Adipocyte (in vitro differentiated cells): ENCODE data around the gene CD180.

Experiments used
- DNase-seq: peaks from one replicate; pipeline ENCODE4 v3.0.0-alpha.2; 2015; ENCODE audit warnings: low read depth
- H3K27me3 ChIP-seq: replicated peaks from 2 replicates; pipeline ENCODE4 v1.7.0; 2013; ENCODE audit warnings: mild to moderate bottlenecking, low read length, moderate library complexity; ENCODE audit not compliant: control insufficient read depth, insufficient read depth
- H3K36me3 ChIP-seq: 2 replicates; pipeline ENCODE4 v1.7.0; 2013; ENCODE audit warnings: low read length, mild to moderate bottlenecking, moderate library complexity; ENCODE audit not compliant: control insufficient read depth, insufficient read depth, severe bottlenecking
- H3K4me1 ChIP-seq: 2 replicates; pipeline ENCODE4 v1.7.0; 2013; ENCODE audit warnings: mild to moderate bottlenecking, low read length, moderate library complexity; ENCODE audit not compliant: control insufficient read depth, insufficient read depth
- H3K4me3 ChIP-seq: 2 replicates; pipeline ENCODE4 v1.7.0; 2013; ENCODE audit warnings: mild to moderate bottlenecking, low read length, moderate library complexity
- H3K9ac ChIP-seq: 2 replicates; pipeline ENCODE4 v1.7.0; 2013; ENCODE audit warnings: mild to moderate bottlenecking, low read length, moderate library complexity
- H3K9me3 ChIP-seq: 2 replicates; pipeline ENCODE4 v1.7.0; 2013; ENCODE audit warnings: mild to moderate bottlenecking, low read length, moderate library complexity; ENCODE audit not compliant: control insufficient read depth

CD180 gene

DNA sequence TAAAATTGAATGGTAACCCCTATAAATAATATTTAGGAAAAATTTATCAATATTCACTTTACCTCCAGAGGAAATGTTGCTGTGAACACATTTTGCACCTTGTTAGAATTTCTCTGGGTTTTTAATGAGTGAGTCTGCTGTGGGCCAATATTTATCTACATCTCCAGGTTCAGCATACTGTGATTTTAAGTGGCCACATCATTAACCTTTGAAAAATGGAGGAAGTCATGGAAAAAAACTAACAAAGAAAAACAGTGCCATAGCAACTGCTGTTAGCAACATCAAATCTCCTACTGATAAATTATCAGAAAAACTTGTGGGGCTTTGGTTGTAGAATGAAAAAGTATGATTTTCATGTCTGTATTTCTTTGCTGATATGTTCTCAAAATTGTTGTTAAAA, 55.0 kb downstream of the CD180 start:
- Histone ChIP-seq H3K9ac (no peak overlapping the region), H3K36me3 (peaks cover 80% of the 10 kb centered on the region), H3K4me3 (no peak overlapping the region), H3K4me1 (no peaks in the 10 kb centered on the region), H3K27me3 (no peaks in the 10 kb centered on the region), H3K9me3 (no peaks in the 10 kb centered on the region)
- no peak for DNase-seq

- peaks cover 85% of the 10 kb centered on the region for H3K36me3 ChIP-seq
Measured at GRCh38 chr5:67140413-67140812, 56.2 kb downstream of the CD180 start.

GRCh38 chr5:67139030-67139429, 57.6 kb downstream of the CD180 start:
- no peaks in the 10 kb centered on the region for H3K9me3 ChIP-seq
- no peak for DNase-seq
- no peaks in the 10 kb centered on the region for H3K4me1 ChIP-seq
- H3K9ac ChIP-seq = no peak overlapping the region
- H3K27me3 ChIP-seq = no peaks in the 10 kb centered on the region
- peaks cover 81% of the 10 kb centered on the region for H3K36me3 ChIP-seq
- no peak overlapping the region for H3K4me3 ChIP-seq

More at GRCh38 chr5:67140413-67140812, 56.2 kb downstream of the CD180 start:
- Histone ChIP-seq H3K27me3 (no peaks in the 10 kb centered on the region), H3K9ac (no peak overlapping the region), H3K9me3 (no peaks in the 10 kb centered on the region), H3K4me3 (no peak overlapping the region), H3K4me1 (no peaks in the 10 kb centered on the region)
- no peak for DNase-seq

DNA sequence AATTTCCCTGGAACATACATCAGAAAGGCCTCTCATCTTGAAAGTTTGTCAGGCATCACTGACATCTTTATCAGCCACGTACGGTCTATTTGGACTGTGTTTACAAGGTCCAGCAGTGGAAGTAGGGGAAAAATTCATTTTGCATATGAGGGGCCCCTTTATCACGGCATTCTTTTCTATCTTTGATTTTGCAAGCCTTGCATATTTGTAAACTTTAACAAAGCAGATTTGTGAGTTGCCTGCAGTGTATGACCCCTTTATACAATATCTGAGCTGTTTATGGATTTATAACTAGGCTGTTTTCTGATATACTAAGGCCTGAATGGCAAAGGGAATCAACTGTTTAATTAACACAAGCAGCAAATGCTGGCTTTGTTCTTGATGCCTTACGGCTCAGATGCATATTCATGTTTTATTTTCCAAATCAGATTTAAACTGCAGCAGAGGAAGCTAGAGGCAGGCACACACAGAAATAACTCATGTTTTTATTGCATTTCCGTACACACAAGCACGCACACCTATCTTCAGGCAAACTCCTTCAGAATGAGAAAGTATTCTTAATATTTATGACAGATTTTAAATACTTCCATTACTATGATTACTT, 61.1 kb downstream of the CD180 start:
- no peak overlapping the region for H3K4me3 ChIP-seq
- no peak overlapping the region for H3K9ac ChIP-seq
- H3K4me1 ChIP-seq = no peaks in the 10 kb centered on the region
- peaks cover 70% of the 10 kb centered on the region for H3K36me3 ChIP-seq
- H3K9me3 ChIP-seq = no peaks in the 10 kb centered on the region
- DNase-seq = no peak
- no peaks in the 10 kb centered on the region for H3K27me3 ChIP-seq

DNA sequence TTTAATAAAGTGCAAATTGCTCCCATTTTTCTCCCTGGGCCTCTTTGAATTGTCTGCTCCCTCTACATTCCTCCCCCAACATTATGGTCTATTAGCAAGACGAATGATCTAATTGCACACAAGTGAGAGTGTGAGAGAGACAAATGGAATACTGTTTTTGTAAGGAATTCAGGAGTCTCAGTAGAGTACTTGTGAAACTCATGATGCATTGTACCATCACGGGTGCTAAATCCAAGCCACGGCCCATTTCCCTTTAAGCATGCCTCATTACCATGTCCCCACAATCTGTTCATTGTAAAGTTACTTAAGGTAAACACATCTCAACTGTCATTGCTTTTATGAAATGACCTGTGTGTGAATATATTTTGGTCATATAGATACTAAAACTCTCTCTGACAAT, 62.8 kb downstream of the CD180 start:
- no peaks in the 10 kb centered on the region for H3K27me3 ChIP-seq
- no peaks in the 10 kb centered on the region for H3K4me1 ChIP-seq
- H3K4me3 ChIP-seq = no peak overlapping the region
- no peak overlapping the region for H3K9ac ChIP-seq
- H3K36me3 ChIP-seq = peaks cover 69% of the 10 kb centered on the region
- H3K9me3 ChIP-seq = no peaks in the 10 kb centered on the region
- no peak for DNase-seq

- no peak overlapping the region for H3K9ac ChIP-seq
- H3K4me3 ChIP-seq = no peak overlapping the region
Measured at GRCh38 chr5:67133217-67133616, 63.4 kb downstream of the CD180 start.

DNA sequence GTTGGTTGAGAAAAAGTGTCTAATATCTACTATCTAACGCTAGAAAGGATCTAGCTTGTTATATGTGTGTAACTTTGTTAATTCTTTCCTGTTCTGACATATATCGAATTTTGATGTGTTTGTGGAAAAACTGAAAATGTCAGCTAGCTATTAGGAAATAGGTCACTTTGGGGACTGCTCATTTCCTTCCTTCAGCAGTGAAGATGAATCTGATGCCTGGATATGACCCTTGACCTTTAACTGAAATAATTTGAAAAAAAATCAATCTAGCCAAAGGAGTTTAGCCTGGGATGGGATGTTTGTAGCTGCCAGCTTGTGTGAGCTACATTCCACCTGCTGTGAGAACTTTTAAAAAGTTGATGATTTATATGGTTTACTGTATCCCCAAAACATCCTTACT, 66.8 kb downstream of the CD180 start:
- H3K4me3 ChIP-seq = no peak overlapping the region
- no peaks in the 10 kb centered on the region for H3K27me3 ChIP-seq
- no peaks in the 10 kb centered on the region for H3K4me1 ChIP-seq
- H3K9me3 ChIP-seq = no peaks in the 10 kb centered on the region
- no peak for DNase-seq
- H3K9ac ChIP-seq = no peak overlapping the region
- H3K36me3 ChIP-seq = peaks cover 42% of the 10 kb centered on the region

More at GRCh38 chr5:67133217-67133616, 63.4 kb downstream of the CD180 start:
- Histone ChIP-seq H3K4me1 (no peaks in the 10 kb centered on the region), H3K27me3 (no peaks in the 10 kb centered on the region), H3K36me3 (peaks cover 70% of the 10 kb centered on the region), H3K9me3 (no peaks in the 10 kb centered on the region)
- DNase-seq = no peak
